GM21737 (cell line): Measurements from ENCODE around the gene ASB18.

ENCODE experiments used
- ATAC-seq: cut with Tn5 transposase; IDR thresholded peaks from one replicate; pipeline ENCODE4 v1.9.1; 2021; ENCODE audit warnings: mild to moderate bottlenecking, moderate library complexity; ENCODE audit not compliant: unreplicated experiment

ASB18 gene

GRCh38 chr2:236164925-236165841, 99.0 kb downstream of the ASB18 start:
- ATAC-seq, result no peak

DNA sequence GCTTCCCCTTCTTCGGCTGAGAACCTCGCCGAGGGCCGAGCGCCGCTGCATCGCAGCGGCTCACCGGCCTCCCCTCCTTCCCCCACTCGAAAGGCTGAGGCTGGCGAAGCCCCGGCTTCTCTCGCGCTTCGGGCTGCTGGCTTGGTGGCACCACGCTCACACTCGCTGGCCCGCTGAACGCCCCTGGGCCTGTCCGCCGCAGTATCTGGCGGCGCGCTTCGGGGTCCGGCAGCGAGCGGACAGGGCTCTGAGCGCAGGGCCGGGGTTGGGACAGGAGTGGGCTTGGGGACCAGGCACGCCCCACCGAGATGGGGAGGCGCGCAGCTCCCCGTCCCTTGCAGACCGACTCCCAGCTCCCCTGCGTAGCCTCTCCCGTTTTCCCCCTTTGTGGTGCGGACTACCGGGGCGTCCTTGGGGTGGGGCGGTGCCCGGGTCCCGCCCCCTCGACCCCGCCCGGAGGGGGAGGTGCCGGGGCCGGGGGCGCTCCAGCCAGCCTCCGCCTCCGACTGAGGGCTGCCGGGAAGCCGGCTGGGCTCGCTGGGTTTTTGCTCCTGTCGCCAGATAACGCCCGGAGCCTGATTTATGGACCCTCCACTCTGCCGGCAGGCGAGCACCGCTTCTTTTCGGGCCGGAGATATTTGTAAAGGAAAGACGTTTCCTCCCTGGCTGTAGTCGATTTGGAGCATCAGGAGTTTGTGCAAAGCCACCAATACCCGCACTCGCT, 99.8 kb downstream of the ASB18 start:
- ATAC-seq, result no peak

GRCh38 chr2:236163471-236164200, 100.6 kb downstream of the ASB18 start:
- no peak for ATAC-seq

DNA sequence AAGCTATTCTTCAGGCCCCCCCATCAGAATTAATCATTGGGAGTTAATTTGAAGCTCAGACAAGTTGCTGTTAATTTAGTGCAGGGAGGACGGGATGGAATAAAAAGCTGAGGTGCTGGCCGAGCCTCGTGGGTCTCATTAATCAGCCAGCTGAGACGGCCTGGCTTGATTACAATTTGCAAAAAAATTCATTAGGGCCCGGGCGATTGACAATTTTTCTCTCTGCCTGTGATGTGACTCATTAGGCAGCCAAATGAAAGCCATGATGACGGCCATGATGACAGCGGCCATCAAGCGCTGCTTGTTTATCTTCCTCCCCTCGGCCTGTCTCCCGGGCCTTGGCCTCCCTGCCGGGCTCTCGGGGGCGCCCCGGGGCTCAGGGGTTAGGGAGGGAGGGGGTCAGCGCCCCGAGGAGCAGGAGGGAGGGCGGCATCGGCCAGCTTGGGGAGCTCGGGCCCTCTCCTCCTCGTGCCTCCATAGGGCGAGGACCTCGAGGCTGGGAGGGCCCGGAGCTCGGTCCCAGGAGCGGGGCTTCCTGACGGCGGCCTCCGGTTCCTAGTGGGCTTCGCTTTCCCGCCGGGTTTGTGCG, 101.2 kb downstream of the ASB18 start:
- ATAC-seq, result no peak

- ATAC-seq, result no peak
Measured at GRCh38 chr2:236162031-236162845, 102.0 kb downstream of the ASB18 start.

DNA sequence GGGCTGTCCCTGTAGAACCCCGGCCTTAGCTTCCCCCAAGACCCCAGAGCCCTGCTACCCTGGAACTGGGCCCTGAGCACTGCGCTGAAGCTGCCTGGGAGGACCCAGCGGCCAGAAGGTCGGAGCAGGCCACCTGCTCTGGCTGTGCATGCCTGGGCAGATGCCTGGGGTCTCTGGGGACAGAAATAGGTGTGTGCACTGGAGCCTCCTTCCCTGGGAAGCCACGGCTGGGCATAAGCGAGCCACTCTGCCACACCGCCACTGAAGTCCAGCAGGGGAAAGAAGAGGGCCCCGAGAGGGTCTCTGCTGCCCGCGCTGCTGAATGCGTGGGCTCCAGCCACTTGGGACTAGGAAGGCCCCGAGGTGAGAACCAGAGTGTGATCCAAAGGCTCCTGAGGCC, 102.7 kb downstream of the ASB18 start:
- ATAC-seq, result no peak

DNA sequence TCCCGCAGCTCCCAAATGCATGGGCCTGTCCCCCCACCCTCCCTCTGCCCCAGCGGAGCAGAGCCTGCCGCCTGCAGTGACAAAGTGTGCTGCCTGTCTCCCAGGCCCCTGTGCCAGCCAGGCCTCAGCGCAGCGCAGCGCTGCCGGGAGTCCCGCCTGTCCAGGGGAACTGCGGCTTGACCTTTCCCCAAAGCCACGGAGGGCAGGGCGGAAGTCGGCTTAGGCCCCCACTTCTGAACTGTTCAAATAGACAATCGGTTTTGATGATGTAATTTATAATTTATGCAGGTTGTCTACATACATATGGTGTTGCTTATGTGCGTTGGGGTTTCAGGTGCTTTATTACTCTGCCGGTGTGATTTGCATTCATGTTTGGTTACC, 103.1 kb downstream of the ASB18 start:
- no peak for ATAC-seq

GRCh38 chr2:236160366-236161081, 103.7 kb downstream of the ASB18 start:
- no peak for ATAC-seq

DNA sequence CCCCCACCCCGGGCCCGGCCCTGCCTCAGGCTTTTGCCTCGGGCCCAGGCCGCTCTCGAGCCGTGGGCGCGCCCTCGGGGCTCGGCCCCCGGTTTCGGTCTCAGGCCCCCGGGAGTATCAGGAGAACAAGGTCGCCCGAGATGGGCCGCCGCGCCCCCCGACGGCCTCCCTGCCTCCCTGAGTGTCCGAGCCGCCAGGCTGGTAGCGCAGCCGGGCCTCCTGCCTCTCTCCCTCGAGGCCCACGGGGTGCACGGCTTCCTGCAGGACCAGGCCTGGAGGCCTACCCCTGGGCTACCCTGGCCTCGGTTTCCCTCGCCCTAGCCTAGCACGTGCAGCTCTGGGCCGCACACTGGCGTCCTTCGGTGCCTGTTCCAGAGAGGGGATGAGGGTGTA, 104.4 kb downstream of the ASB18 start:
- ATAC-seq, result no peak

GRCh38 chr2:236158969-236159777, 105.0 kb downstream of the ASB18 start:
- ATAC-seq, result no peak

DNA sequence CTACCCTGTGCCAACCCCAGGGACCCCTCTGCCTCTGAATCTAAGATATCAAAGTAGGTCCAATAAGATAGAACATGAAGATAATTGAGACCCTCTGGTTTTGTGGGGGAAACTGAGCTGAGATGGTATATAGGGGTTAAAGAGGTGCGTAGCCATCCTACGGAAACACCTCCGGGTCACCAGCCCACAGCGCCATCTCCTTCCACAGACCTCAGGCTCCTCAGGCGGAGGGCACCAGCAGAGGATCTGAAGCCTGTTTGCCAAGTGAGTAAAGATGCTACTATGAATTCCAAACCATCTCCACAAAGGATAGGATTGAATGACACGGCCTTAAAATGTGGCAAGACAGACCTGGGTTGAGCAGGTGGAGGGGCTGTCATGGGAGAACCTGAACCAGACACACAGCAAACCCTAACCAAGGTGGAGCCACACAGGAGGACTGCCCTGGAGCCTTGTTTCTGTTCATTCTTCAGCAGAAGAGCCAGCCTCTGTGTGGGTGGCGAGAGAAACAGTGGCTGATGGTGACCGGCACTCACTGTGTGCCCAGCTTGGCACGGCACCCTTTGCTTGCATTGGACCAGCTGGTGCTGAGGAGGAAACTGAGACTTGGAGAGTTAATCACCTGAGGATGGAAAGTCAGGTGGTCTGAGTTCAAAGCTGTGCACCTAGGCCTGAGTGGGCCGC, 106.2 kb downstream of the ASB18 start:
- ATAC-seq, result no peak

GRCh38 chr2:236157366-236157765, 106.8 kb downstream of the ASB18 start:
- no peak for ATAC-seq

- ATAC-seq, result no peak
Measured at GRCh38 chr2:236156860-236157194, 107.4 kb downstream of the ASB18 start.

GRCh38 chr2:236156095-236156859, 107.9 kb downstream of the ASB18 start:
- ATAC-seq, result no peak

GRCh38 chr2:236155406-236155805, 108.8 kb downstream of the ASB18 start:
- ATAC-seq, result no peak

DNA sequence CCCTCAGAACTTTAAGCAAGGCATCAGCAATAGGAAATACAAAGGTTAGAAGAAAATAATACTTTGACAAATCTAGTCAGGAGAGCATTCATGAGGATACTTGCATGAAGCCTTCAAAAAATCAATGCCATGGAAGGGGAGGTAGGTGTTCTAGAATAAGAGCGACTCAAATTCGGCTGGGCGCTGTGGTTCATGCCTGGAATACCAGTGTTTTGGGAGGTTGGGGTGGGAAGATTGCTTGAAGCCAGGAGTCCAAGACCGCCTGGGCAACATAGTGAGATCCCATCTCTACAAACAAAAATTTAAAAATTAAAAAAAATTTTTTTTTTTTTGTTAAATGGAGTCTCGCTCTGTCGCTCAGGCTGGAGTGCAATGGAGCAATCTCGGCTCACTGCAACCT, 117.8 kb downstream of the ASB18 start:
- no peak for ATAC-seq

DNA sequence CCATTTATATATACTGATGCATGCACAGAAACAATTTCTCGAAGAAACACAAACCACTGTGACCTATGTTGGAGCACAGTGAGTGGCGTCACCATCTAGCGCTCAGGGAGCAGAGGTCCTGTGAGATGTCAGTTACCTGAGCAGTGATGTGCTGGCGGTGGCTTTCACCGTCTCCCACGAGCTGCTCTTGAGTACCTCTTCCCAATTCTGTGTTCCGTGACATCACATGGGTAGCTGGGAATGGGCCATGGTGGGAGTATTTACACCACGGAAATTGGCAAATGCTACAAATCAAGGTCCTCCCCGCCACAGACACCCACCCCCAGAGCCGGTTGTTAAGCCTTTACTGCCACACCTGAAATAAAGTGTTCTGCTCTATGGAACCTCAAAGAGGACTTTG, 120.4 kb downstream of the ASB18 start:
- ATAC-seq, result no peak
